ENCODE data around the gene LAMC1.
"Not testable (repeated sequence)": the region's sequence is repeated elsewhere in the genome, so short reads cannot be mapped to it uniquely, and the experiment has no call there.

The LAMC1 gene

GRCh38 chr1:183070234-183070922 lies 47.2 kb downstream of the LAMC1 start:
- TF ChIP-seq CTCF (IDR thresholded peaks at IDR 0.05): no peak
- no peak for DNase-seq (ENCODE audit: low spot score)
- Histone ChIP-seq H3K27ac (no peak overlapping the region), H3K4me3 (no peak overlapping the region)

- no peak for TF ChIP-seq CTCF (IDR thresholded peaks at IDR 0.05)
- Histone ChIP-seq H3K4me3 (no peak overlapping the region), H3K27ac (no peak overlapping the region)
- no peak for DNase-seq (ENCODE audit: low spot score)
These were observed 47.9 kb downstream of the LAMC1 start for GRCh38 chr1:183070923-183071618.

DNA sequence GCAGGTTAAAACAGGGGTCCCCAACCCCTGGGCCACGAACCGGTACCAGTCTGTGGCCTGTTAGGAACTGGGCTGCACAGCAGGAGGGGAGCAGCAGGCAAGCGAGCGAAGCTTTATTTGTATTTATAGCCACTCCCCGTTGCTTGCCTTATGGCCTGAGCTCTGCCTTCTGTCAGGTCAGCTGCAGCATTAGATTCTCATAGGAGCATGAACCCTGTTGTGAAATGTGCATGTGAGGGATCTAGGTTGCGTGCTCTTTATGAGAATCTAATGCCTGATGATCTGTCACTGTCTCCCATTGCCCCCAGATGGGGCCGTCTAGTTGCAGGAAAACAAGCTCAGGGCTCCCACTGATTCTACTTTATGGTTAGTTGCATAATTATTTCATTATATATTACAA lies 49.4 kb downstream of the LAMC1 start:
- H3K27ac ChIP-seq; DNase-seq (ENCODE audit: low spot score); H3K4me3 ChIP-seq: not testable (repeated sequence)

DNA sequence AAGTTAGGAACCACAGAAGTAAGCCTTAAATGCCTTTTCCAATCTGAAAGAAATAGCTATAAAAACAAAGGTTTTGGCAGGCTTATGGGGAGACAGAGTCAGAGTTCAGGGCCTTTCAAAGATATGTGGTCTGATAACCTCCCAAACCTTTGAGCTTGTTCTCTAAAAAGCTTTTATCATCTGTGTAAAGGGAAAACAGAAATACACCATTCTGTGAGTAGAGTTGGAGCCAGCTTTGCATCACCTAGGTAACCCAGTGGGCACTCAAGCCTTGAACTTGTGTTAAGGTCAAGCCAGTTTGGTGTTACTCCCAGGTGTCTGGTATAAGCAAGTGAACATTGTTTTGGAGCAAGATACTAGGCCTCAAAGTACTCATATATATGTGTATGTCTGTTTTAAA lies 50.1 kb downstream of the LAMC1 start:
- Histone ChIP-seq H3K27ac (no peak overlapping the region), H3K4me3 (no peak overlapping the region)
- DNase-seq (ENCODE audit: low spot score): no peak
- TF ChIP-seq CTCF (IDR thresholded peaks at IDR 0.05): no peak

DNA sequence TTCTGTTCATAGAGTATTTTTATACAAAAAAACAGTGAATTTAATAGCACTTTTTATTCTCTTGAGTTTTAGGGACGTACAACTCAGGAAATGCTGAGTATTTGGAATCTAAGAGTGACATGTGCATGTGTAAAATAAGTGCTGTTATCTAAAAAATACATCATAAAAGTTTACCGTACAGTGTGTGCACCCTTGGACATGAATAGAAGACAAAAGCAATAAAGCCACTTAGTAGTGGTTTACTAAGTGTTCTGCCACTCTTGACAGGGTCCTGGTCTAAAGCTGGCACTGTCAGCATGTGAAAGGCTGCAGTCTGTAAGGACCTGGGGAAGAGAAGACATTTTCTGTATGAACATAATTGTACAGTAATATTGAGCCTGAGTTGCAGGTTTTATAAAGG lies 51.0 kb downstream of the LAMC1 start:
- no peak overlapping the region for H3K27ac ChIP-seq
- no peak overlapping the region for H3K4me3 ChIP-seq
- no peak for DNase-seq (ENCODE audit: low spot score)
- TF ChIP-seq CTCF (IDR thresholded peaks at IDR 0.05): no peak

DNA sequence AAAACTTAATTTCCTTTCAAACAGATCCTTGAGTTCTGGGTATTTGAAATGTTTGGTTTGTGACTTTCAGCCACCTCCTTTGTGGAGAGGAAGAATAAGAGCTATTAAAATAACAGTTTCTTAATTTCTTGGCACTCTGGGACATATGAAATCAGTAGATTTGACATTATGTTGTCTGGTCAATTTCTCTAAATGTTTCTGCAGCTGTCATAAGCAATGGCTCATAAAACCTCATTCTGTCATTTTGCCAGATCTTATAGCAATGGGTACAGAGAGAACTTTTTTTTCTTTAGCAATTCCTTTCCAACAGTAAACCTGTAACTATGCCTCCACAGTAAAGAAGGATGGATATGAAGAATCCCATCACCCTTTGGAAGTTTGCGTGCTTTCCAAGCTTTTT lies 52.6 kb downstream of the LAMC1 start:
- H3K27ac ChIP-seq: peak overlapping the region in 1 of 2 donors; percentile 37
- DNase-seq (ENCODE audit: low spot score): no peak
- peak overlapping the region; percentile 5 for H3K4me3 ChIP-seq
- no peak for TF ChIP-seq CTCF (IDR thresholded peaks at IDR 0.05)

DNA sequence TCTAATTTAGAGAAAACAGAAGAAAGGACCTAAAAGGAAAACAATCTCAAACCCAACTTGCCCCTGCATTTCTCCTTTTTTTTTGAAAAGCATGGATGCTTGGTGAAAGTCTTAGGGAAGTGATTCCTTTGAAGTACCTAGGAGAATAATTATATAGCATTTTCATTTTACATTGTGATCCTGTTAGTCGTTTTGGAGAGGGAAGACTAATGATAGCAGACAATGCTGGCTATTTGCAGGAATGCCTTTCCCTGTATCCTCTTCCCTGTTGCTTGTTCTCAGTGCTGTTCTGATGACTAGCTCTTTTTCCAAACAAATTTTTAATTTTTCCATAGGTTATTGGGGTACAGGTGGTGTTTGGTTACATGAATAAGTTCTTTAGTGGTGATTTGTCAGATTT lies 53.9 kb downstream of the LAMC1 start:
- TF ChIP-seq CTCF (IDR thresholded peaks at IDR 0.05): no peak
- Histone ChIP-seq H3K4me3 (no peak overlapping the region), H3K27ac (no peak overlapping the region)
- no peak for DNase-seq (ENCODE audit: low spot score)

Measured in coronary artery (tissue), 2 donors.